ENCODE measurements around the gene STIM2. TPM values are rescaled to one million over a fixed set of nuclear protein-coding genes. Genes with fewer than 3 reads are reported as not detected.

STIM2 gene
- total RNA-seq, 2 donors from 2014 or later = 23.2 to 24.5 TPM

- TF ChIP-seq CTCF (conservative IDR thresholded peaks at IDR 0.05) = no peak
- no peak for DNase-seq
- Histone ChIP-seq H3K4me1 (ENCODE audit: control insufficient read depth, insufficient read depth, low read length) (no peaks in the 10 kb centered on the region), H3K9me3 (ENCODE audit: control insufficient read depth, low read length) (peaks cover 3% of the 10 kb centered on the region), H3K36me3 (ENCODE audit: control insufficient read depth, insufficient read depth, low read length) (no peaks in the 10 kb centered on the region), H3K9ac (ENCODE audit: extremely low read depth, low read length, poor library complexity, severe bottlenecking) (no peak overlapping the region), H3K27me3 (ENCODE audit: control insufficient read depth, insufficient read depth, low read length, poor library complexity, severe bottlenecking) (peaks cover 87% of the 10 kb centered on the region), H3K27ac (ENCODE audit: low read depth, low read length) (no peak overlapping the region), H3K4me3 (ENCODE audit: low read length) (no peak overlapping the region)
- WGBS, 2 experiments (ENCODE audit: insufficient coverage in 1 of 2, insufficient read length in 1 of 2) = 82 to 86% methylated on average over 2 of the region's 2 CpGs
- no peak overlapping the region for H3K27ac Mint-ChIP-seq
- H3K4me1 Mint-ChIP-seq = peaks cover 11% of the 10 kb centered on the region
- H3K36me3 Mint-ChIP-seq (ENCODE audit: low read depth) = no peaks in the 10 kb centered on the region
- peaks cover 66% of the 10 kb centered on the region for H3K27me3 Mint-ChIP-seq (ENCODE audit: insufficient read depth)
- peaks cover 2% of the 10 kb centered on the region for H3K9me3 Mint-ChIP-seq
- no peak overlapping the region for H3K4me3 Mint-ChIP-seq
Measured at GRCh38 chr4:27042411-27042810, 181.8 kb downstream of the STIM2 start.

DNA sequence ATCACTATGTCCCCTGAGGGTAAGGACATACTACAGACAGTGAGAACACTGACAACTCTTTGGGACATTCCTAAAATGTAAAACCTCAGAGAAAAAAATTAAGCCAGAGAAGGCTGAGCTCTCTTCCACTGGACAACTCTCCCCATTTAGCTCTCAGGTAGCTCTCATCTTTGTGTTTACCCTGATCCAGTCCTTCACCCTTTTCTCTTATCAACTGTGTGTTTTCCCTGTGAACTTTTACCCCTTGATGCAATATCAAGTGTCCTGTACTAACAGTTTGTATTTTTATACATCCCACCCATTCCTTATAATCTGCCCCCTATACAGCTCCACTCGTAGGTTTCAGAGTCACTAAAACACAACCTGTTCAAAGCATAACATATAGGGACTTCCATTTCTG is 182.6 kb downstream of the STIM2 start:
- no peak overlapping the region for H3K4me3 ChIP-seq (ENCODE audit: low read length)
- H3K9me3 Mint-ChIP-seq = peaks cover 2% of the 10 kb centered on the region
- no peaks in the 10 kb centered on the region for H3K9me3 ChIP-seq (ENCODE audit: control insufficient read depth, low read length)
- peaks cover 79% of the 10 kb centered on the region for H3K27me3 ChIP-seq (ENCODE audit: control insufficient read depth, insufficient read depth, low read length, poor library complexity, severe bottlenecking)
- no peak for TF ChIP-seq CTCF (conservative IDR thresholded peaks at IDR 0.05)
- no peak overlapping the region for H3K27ac Mint-ChIP-seq
- no peak overlapping the region for H3K9ac ChIP-seq (ENCODE audit: extremely low read depth, low read length, poor library complexity, severe bottlenecking)
- WGBS, 2 experiments (ENCODE audit: insufficient coverage in 1 of 2, insufficient read length in 1 of 2) = 98% methylated on average over 1 of the region's 1 CpG; no CpG with 5 or more reads in 1 of the 2 experiments
- H3K36me3 ChIP-seq (ENCODE audit: control insufficient read depth, insufficient read depth, low read length) = no peaks in the 10 kb centered on the region
- peaks cover 60% of the 10 kb centered on the region for H3K27me3 Mint-ChIP-seq (ENCODE audit: insufficient read depth)
- H3K4me1 ChIP-seq (ENCODE audit: control insufficient read depth, insufficient read depth, low read length) = no peaks in the 10 kb centered on the region
- H3K36me3 Mint-ChIP-seq (ENCODE audit: low read depth) = no peaks in the 10 kb centered on the region
- no peak for DNase-seq
- no peak overlapping the region for H3K4me3 Mint-ChIP-seq
- H3K27ac ChIP-seq (ENCODE audit: low read depth, low read length) = no peak overlapping the region
- peaks cover 8% of the 10 kb centered on the region for H3K4me1 Mint-ChIP-seq

DNA sequence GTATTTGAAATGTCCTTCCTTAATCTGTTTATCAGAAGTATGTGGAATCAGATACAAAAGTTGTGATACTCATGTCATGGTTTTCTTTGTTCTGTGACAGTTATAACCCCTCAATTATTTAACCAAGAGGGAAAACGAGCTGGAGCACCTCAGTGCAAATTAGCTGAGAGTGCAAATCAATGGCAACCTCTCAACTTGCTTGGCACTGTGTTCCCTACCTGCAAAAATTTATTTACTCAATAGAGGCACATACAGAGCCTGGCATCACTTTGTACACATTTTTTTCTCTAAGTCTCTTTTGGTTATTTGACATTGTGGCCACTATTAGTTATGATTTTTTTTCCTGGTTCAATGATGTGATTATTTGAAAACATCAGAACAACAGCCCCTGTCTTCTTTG is 186.2 kb downstream of the STIM2 start:
- H3K36me3 ChIP-seq (ENCODE audit: control insufficient read depth, insufficient read depth, low read length) = no peaks in the 10 kb centered on the region
- H3K9ac ChIP-seq (ENCODE audit: extremely low read depth, low read length, poor library complexity, severe bottlenecking) = no peak overlapping the region
- Mint-ChIP-seq H3K36me3 (ENCODE audit: low read depth) (no peaks in the 10 kb centered on the region), H3K9me3 (no peaks in the 10 kb centered on the region), H3K4me3 (no peak overlapping the region), H3K27me3 (ENCODE audit: insufficient read depth) (peaks cover 31% of the 10 kb centered on the region), H3K27ac (no peak overlapping the region), H3K4me1 (peaks cover 6% of the 10 kb centered on the region)
- H3K4me3 ChIP-seq (ENCODE audit: low read length) = no peak overlapping the region
- WGBS, 2 experiments (ENCODE audit: insufficient coverage in 1 of 2, insufficient read length in 1 of 2) = 76 to 82% methylated on average over 1 of the region's 1 CpG
- no peak for DNase-seq
- no peaks in the 10 kb centered on the region for H3K9me3 ChIP-seq (ENCODE audit: control insufficient read depth, low read length)
- no peaks in the 10 kb centered on the region for H3K4me1 ChIP-seq (ENCODE audit: control insufficient read depth, insufficient read depth, low read length)
- H3K27ac ChIP-seq (ENCODE audit: low read depth, low read length) = no peak overlapping the region
- no peak for TF ChIP-seq CTCF (conservative IDR thresholded peaks at IDR 0.05)
- peaks cover 44% of the 10 kb centered on the region for H3K27me3 ChIP-seq (ENCODE audit: control insufficient read depth, insufficient read depth, low read length, poor library complexity, severe bottlenecking)
